HG03469 (cell line): Measurements from ENCODE around the gene C1orf226.

ENCODE experiments used
- ATAC-seq: cut with Tn5 transposase; IDR thresholded peaks from one replicate; pipeline ENCODE4 v1.9.1; 2021; ENCODE audit warnings: mild to moderate bottlenecking, moderate library complexity, moderate number of reproducible peaks; ENCODE audit not compliant: unreplicated experiment

Gene C1orf226

GRCh38 chr1:162384116-162384515, 2.6 kb downstream of the C1orf226 start:
- ATAC-seq = no peak

GRCh38 chr1:162384601-162385279, 3.2 kb downstream of the C1orf226 start:
- ATAC-seq = no peak

GRCh38 chr1:162385280-162385623, 3.7 kb downstream of the C1orf226 start:
- ATAC-seq = no peak

DNA sequence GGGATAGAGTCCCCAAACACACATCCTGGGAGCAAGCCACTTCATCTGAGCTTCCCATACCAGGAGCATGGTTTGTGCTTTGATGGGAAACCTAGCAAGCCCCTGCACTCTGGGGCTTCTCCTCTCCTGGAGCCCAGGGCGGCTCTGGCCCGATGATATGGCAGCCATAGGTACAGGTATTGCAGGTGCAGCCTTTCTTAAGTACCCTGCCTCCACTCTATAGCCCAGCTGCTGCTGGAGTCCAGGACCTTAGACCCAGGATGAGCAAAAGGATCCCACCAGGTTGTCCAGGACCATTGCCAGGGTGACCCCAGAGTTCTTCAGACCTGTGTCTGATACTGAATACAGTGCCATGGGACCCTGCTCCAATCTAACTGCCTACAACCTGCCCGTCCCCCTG, 4.2 kb downstream of the C1orf226 start:
- no peak for ATAC-seq

DNA sequence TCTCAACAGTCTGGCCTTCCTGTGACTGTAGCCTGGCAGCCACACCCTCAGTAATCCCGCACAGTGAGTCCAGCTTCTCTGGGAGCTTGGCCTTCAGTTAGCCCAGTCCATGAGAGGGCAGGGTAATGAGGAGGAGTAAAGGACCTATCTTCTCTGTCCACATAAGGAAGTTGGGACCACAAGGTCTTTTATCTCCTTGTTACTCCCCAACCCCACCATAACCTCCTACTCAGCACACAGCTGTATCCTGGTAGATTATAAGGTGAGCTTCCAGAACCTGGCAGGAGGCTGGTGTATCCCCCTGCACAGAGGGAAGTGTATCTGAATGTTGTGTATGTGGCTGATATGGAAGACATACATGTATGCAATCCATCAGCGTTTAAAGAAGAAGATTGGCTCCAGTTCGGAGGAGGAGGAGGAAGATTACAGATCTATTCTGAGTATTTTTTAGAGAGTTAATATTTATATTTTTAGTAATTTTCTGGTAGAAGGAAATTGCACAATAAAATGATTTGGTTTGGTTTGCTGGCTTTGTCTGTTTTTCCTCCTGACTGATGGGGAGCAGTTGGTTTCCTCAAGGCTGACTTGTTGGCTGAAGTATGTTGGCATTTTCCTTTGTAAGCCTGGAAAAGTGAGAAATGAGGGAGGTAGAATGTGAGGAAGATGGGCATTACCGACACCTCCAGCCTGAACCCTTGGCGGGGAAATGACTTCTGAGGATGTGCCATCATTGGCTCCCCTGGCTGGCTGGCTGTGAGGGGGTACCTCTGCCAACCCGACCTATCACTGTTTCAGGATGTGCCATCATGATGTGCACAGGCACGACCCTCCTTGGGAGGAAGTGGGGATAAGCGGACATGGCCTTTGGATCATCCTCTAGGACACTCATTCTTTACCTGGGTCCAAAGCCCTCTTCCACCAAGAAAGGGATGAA, 5.0 kb downstream of the C1orf226 start:
- no peak for ATAC-seq

- no peak for ATAC-seq
These were observed 5.9 kb downstream of the C1orf226 start for GRCh38 chr1:162387226-162388082.

- no peak for ATAC-seq
These were observed 6.6 kb downstream of the C1orf226 start for GRCh38 chr1:162388083-162388594.

- no peak for ATAC-seq
These were observed 7.1 kb downstream of the C1orf226 start for GRCh38 chr1:162388615-162389014.

GRCh38 chr1:162389021-162389818, 7.7 kb downstream of the C1orf226 start:
- no peak for ATAC-seq

- no peak for ATAC-seq
These were observed 8.4 kb downstream of the C1orf226 start for GRCh38 chr1:162389971-162390370.

DNA sequence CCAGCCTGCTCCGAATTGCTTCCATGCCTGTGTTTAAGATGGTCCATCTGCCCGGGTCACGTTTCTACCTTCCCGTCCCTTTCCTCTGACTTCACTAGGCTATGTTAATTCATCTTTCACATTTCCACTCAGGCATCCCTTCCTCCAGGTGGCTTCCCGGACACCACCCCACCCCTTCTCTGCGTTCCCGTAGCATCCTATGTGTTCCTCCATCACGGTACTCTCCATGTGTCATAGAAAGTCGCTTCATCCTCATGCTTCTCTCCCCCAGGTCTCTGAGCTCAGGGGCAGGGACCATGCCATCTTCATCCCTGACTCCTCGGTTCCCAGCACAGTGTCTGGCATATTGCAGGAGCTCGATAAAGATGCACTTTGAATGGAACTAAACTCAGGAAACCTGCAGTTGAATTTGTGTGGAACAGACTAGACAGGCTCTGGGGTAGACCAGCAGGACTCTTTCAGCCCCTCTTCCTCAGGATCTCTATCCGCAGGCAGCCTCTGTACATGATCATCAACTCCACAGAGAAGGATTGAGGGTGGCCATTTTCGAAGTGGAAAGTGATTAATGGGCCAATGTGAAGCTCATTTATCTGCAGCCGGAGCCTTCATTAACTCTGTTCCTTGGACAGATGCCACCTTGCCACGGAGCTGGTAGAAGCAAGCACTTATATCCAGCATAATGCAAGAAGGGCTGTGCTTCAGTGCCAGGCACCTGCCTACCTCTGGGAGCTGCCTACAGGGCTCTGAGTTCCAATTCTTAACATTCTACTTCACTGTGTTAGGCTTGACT, 9.1 kb downstream of the C1orf226 start:
- ATAC-seq = no peak

GRCh38 chr1:162391790-162392563, 10.4 kb downstream of the C1orf226 start:
- ATAC-seq = peak; percentile 50

- no peak for ATAC-seq
These were observed 14.8 kb downstream of the C1orf226 start for GRCh38 chr1:162396201-162396906.

GRCh38 chr1:162397039-162397448, 15.5 kb downstream of the C1orf226 start:
- ATAC-seq = no peak

GRCh38 chr1:162397943-162398560, 16.5 kb downstream of the C1orf226 start:
- ATAC-seq = no peak

GRCh38 chr1:162398999-162399580, 17.6 kb downstream of the C1orf226 start:
- no peak for ATAC-seq

- ATAC-seq = no peak
These were observed 19.3 kb downstream of the C1orf226 start for GRCh38 chr1:162400790-162401355.
